WTC11 (cell line): ENCODE results near the gene VEGFD.

Experiments used
- ATF3 ChIP-seq: sonication (generic); formaldehyde crosslinking; conservative IDR thresholded peaks from 2 replicates; pipeline ENCODE4 v1.8.1; 2022; ENCODE audit warnings: mild to moderate bottlenecking, missing genetic modification reagents
- E2F5 ChIP-seq: sonication (generic); formaldehyde crosslinking; IDR thresholded peaks from 2 replicates; pipeline ENCODE4 v1.8.1; 2022; ENCODE audit warnings: mild to moderate bottlenecking, moderate library complexity, missing genetic modification reagents
- ELF4 ChIP-seq: sonication (generic); formaldehyde crosslinking; IDR thresholded peaks from 2 replicates; pipeline ENCODE4 v1.8.1; 2022; ENCODE audit warnings: low read depth, mild to moderate bottlenecking, moderate library complexity, missing genetic modification reagents
- FOXJ3 ChIP-seq: sonication (generic); formaldehyde crosslinking; IDR thresholded peaks from 2 replicates; pipeline ENCODE4 v1.9.0; 2021; ENCODE audit warnings: missing genetic modification reagents, mild to moderate bottlenecking, borderline replicate concordance
- NR1H2 ChIP-seq: sonication (generic); formaldehyde crosslinking; IDR thresholded peaks from 2 replicates; pipeline ENCODE4 v1.9.0; 2021; ENCODE audit warnings: mild to moderate bottlenecking, moderate library complexity, missing genetic modification reagents
- TEAD1 ChIP-seq: sonication (generic); formaldehyde crosslinking; IDR thresholded peaks from 2 replicates; pipeline ENCODE4 v1.8.0; 2022; ENCODE audit warnings: mild to moderate bottlenecking, missing genetic modification reagents
- TP53 ChIP-seq: sonication (generic); formaldehyde crosslinking; IDR thresholded peaks from 2 replicates; pipeline ENCODE4 v1.8.1; 2023; ENCODE audit warnings: mild to moderate bottlenecking, missing genetic modification reagents
- ZNF138 ChIP-seq: sonication (generic); formaldehyde crosslinking; conservative IDR thresholded peaks from 2 replicates; pipeline ENCODE4 v1.8.1; 2022; ENCODE audit warnings: mild to moderate bottlenecking, moderate library complexity, missing genetic modification reagents
- ZNF671 ChIP-seq: fragments of 250-450 bp; sonication (Bioruptor Pico); IDR thresholded peaks from 2 replicates; pipeline ENCODE4 v1.8.0; 2021; ENCODE audit warnings: mild to moderate bottlenecking
- TF ChIP-seq, protein P1 (sequence below): fragments of 200-600 bp; IDR thresholded peaks from 2 replicates; pipeline ENCODE4 v1.8.0; 2022; ENCODE audit warnings: antibody characterized with exemption
- TF ChIP-seq, protein P2 (sequence below): sonication (generic); formaldehyde crosslinking; IDR thresholded peaks from 2 replicates; pipeline ENCODE4 v1.8.1; 2022; ENCODE audit warnings: low read depth, mild to moderate bottlenecking, moderate library complexity, missing genetic modification reagents, borderline replicate concordance

DNA sequence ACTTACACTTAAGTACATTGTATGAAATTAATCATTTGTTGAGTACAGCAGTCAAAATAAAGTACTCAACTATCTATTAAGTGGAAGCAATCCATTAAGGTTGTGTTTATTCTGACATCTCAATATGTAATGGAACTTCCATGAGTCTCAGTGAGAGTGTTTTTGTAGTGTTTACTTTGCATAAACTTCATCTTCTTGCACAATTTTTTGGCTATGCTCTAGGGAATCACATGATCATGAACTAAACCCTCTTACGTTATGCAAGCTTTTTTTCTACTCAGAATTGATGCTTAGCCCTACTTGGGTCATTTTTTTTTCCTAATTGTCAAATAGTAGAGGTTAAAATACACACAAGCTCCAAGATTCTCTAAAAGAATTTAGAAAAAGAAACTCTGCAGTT is 27.8 kb downstream of the VEGFD start:
- TF ChIP-seq, protein P1, sequence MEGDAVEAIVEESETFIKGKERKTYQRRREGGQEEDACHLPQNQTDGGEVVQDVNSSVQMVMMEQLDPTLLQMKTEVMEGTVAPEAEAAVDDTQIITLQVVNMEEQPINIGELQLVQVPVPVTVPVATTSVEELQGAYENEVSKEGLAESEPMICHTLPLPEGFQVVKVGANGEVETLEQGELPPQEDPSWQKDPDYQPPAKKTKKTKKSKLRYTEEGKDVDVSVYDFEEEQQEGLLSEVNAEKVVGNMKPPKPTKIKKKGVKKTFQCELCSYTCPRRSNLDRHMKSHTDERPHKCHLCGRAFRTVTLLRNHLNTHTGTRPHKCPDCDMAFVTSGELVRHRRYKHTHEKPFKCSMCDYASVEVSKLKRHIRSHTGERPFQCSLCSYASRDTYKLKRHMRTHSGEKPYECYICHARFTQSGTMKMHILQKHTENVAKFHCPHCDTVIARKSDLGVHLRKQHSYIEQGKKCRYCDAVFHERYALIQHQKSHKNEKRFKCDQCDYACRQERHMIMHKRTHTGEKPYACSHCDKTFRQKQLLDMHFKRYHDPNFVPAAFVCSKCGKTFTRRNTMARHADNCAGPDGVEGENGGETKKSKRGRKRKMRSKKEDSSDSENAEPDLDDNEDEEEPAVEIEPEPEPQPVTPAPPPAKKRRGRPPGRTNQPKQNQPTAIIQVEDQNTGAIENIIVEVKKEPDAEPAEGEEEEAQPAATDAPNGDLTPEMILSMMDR: no peak
- TF ChIP-seq NR1H2 (CRISPR knock-in tag) (no peak), ELF4 (CRISPR knock-in tag) (no peak), TEAD1 (CRISPR knock-in tag) (no peak), ZNF138 (CRISPR knock-in tag) (no peak), ZNF671 (CRISPR knock-in tag) (no peak), E2F5 (CRISPR knock-in tag) (no peak), FOXJ3 (CRISPR knock-in tag) (no peak), TP53 (CRISPR knock-in tag) (no peak), ATF3 (no peak)
- TF ChIP-seq, protein P2, sequence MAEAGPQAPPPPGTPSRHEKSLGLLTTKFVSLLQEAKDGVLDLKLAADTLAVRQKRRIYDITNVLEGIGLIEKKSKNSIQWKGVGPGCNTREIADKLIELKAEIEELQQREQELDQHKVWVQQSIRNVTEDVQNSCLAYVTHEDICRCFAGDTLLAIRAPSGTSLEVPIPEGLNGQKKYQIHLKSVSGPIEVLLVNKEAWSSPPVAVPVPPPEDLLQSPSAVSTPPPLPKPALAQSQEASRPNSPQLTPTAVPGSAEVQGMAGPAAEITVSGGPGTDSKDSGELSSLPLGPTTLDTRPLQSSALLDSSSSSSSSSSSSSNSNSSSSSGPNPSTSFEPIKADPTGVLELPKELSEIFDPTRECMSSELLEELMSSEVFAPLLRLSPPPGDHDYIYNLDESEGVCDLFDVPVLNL (CRISPR knock-in tag): no peak
